A549 (cell line): ENCODE results near the gene ADAM29. TPM values are rescaled to one million over a fixed set of nuclear protein-coding genes. Genes with fewer than 3 reads are reported as not detected.
"Not testable (repeated sequence)": the region's sequence is repeated elsewhere in the genome, so short reads cannot be mapped to it uniquely, and the experiment has no call there.

ENCODE experiments used
- ATAC-seq, 2 experiments: fragments of 200-7000 bp in 1 of 2; fragments of >200 bp in 1 of 2; cut with Nextera tagmentation in 1 of 2; cut with Tn5 transposase in 1 of 2; 3 replicates each; pipeline versions ENCODE4 v1.8.0 to v1.9.1; 2018 to 2020; ENCODE audit warnings: mild to moderate bottlenecking in 1 of 2, moderate library complexity in 1 of 2
- CTCF ChIA-PET: fragments of 300-600 bp; sonication (Branson Sonifier 250); formaldehyde crosslinking; extraction: SDS; loops from one replicate; lab custom pipeline; 2021; ENCODE audit warnings: antibody characterized with exemption, inconsistent platforms; lab: Yijun Ruan, JAX
- POLR2A ChIA-PET: fragments of 350-600 bp; formaldehyde crosslinking; extraction: SDS; loops from one replicate; lab custom pipeline; 2021; ENCODE audit warnings: antibody characterized with exemption, inconsistent platforms; lab: Yijun Ruan, JAX
- DNase-seq, 2 experiments: peaks; one replicate each; pipeline versions ENCODE4 v3.0.0 to v3.0.0-alpha.2; 2011 to 2016; ENCODE audit warnings: low read depth in 1 of 2, low spot score in 1 of 2
- FAIRE-seq: peaks from 2 replicates; lab custom pipeline; 2011; peaks lifted over from hg19 to GRCh38; lab: Jason Lieb, UNC
- H3K27ac ChIP-seq, 2 experiments: fragments of >200 bp; sonication (Bioruptor Twin); formaldehyde crosslinking; 3 replicates each; pipeline ENCODE4 v1.5.1; 2016 to 2017
- H3K4me1 ChIP-seq: fragments of >200 bp; sonication (Bioruptor Twin); formaldehyde crosslinking; 3 replicates; pipeline ENCODE4 v1.6.1; 2016
- H3K4me2 ChIP-seq: fragments of >200 bp; sonication (Bioruptor Twin); formaldehyde crosslinking; 3 replicates; pipeline ENCODE4 v1.6.1; 2016
- H3K4me3 ChIP-seq: fragments of >200 bp; sonication (Bioruptor Twin); formaldehyde crosslinking; 3 replicates; pipeline ENCODE4 v1.5.1; 2016
- H3K9me3 ChIP-seq: fragments of >200 bp; sonication (Bioruptor Twin); formaldehyde crosslinking; 3 replicates; pipeline ENCODE4 v1.6.1; 2016
- CBX8 ChIP-seq: fragments of 200-600 bp; sonication (generic); IDR thresholded peaks from 2 replicates; pipeline ENCODE4 v1.6.1; 2016
- EHMT2 ChIP-seq: fragments of 200-600 bp; sonication (generic); IDR thresholded peaks from 2 replicates; pipeline ENCODE4 v1.6.1; 2016; ENCODE audit warnings: antibody characterized with exemption, low read depth, mild to moderate bottlenecking, moderate library complexity
- EP300 ChIP-seq, 2 experiments: fragments of >200 bp; sonication (Bioruptor Twin); formaldehyde crosslinking; IDR thresholded peaks; 2 replicates in 1 of 2; 3 replicates in 1 of 2; pipeline ENCODE4 v1.6.1; 2016 to 2017
- FOXS1 ChIP-seq: fragments of 250-450 bp; sonication (Bioruptor Pico); IDR thresholded peaks from 2 replicates; pipeline ENCODE4 v1.5.0; 2020; ENCODE audit warnings: mild to moderate bottlenecking, moderate library complexity
- HEYL ChIP-seq: fragments of 250-450 bp; sonication (Bioruptor Pico); IDR thresholded peaks from 2 replicates; pipeline ENCODE4 v1.8.0; 2021; ENCODE audit warnings: mild to moderate bottlenecking, moderate library complexity
- HMGXB4 ChIP-seq: fragments of 250-450 bp; sonication (Bioruptor Pico); IDR thresholded peaks from 2 replicates; pipeline ENCODE4 v1.5.0; 2021; ENCODE audit warnings: mild to moderate bottlenecking, moderate library complexity, borderline replicate concordance
- HOXA7 ChIP-seq: fragments of 250-450 bp; sonication (Bioruptor Pico); IDR thresholded peaks from 2 replicates; pipeline ENCODE4 v1.5.0; 2020; ENCODE audit warnings: mild to moderate bottlenecking, moderate library complexity
- KDM1A ChIP-seq: fragments of 200-600 bp; sonication (generic); IDR thresholded peaks from 2 replicates; pipeline ENCODE4 v1.6.1; 2016; ENCODE audit warnings: low read depth, mild to moderate bottlenecking
- MYC ChIP-seq: IDR thresholded peaks from 2 replicates; pipeline ENCODE4 v1.6.1; 2012; ENCODE audit warnings: mild to moderate bottlenecking, inconsistent platforms, low read length, improper control_type of control experiment, borderline replicate concordance
- RAD21 ChIP-seq, 2 experiments: fragments of >200 bp in 1 of 2; sonication (Bioruptor Twin) in 1 of 2; formaldehyde crosslinking in 1 of 2; IDR thresholded peaks in 1 of 2; conservative IDR thresholded peaks in 1 of 2; 2 replicates in 1 of 2; 3 replicates in 1 of 2; pipeline ENCODE4 v1.6.1; 2012 to 2018; ENCODE audit warnings: inconsistent platforms in 1 of 2
- SMC3 ChIP-seq: fragments of >200 bp; sonication (Bioruptor Twin); formaldehyde crosslinking; IDR thresholded peaks from 3 replicates; pipeline ENCODE4 v1.6.1; 2018; ENCODE audit warnings: inconsistent platforms
- ZNF302 ChIP-seq: fragments of 250-450 bp; sonication (Bioruptor Pico); IDR thresholded peaks from 2 replicates; pipeline ENCODE4 v1.9.0; 2021; ENCODE audit warnings: inconsistent platforms, mild to moderate bottlenecking, moderate library complexity
- WGBS: methylation state at CpG from one replicate; pipeline ENCODE4 v1.1.6; 2017; ENCODE audit errors: missing lambda C conversion rate; 5-methylcytosine and 5-hydroxymethylcytosine counted together
- polyA plus RNA-seq, 4 experiments: library from polyadenylated mRNA; depleted of rRNA in 3 of 4; stranded (reverse); fragments of >200 nt; fragmentation: RNase III in 1 of 4; extraction: RNeasy Plus Mini Kit Qiagen cat#74134 plus additional on column Dnase treatment in 1 of 4; gene quantifications; 2 replicates in 3 of 4; 3 replicates in 1 of 4; pipeline ENCODE4 v1.2.3, GENCODE V29; 2011 to 2017
- TF ChIP-seq, protein P1 (sequence below): fragments of >200 bp; sonication (Bioruptor Twin); formaldehyde crosslinking; IDR thresholded peaks from 2 replicates; pipeline ENCODE4 v1.6.1; 2016
- TF ChIP-seq, protein P2 (sequence below): fragments of >200 bp; sonication (Bioruptor Twin); formaldehyde crosslinking; IDR thresholded peaks from 3 replicates; pipeline ENCODE4 v1.5.1; 2016

The ADAM29 gene
- polyA plus RNA-seq, 2 of the 4 experiments (the other 2 are of a cell fraction) = not detected

GRCh38 chr4:174870311-174870710, 47.8 kb upstream of the ADAM29 start:
- no peak overlapping the region for H3K4me2 ChIP-seq
- no peak overlapping the region for H3K27ac ChIP-seq
- no peaks in the 10 kb centered on the region for H3K4me1 ChIP-seq
- no peaks in the 10 kb centered on the region for H3K9me3 ChIP-seq
- ChIA-PET CTCF (no interaction called here), POLR2A (no interaction called here)
- DNase-seq (no peak), ATAC-seq (no peak), FAIRE-seq (no peak)
- WGBS = 29% methylated on average over 2 of the region's 2 CpGs
- no peak for TF ChIP-seq CBX8
- TF ChIP-seq HEYL (CRISPR knock-in tag) = no peak
- no peak for TF ChIP-seq EHMT2
- H3K4me3 ChIP-seq = no peak overlapping the region

- POLR2A ChIA-PET = no interaction called here
- H3K4me3 ChIP-seq = no peak overlapping the region
- TF ChIP-seq EP300 (IDR thresholded peaks at IDR 0.05) = no peak
- TF ChIP-seq MYC = no peak
- TF ChIP-seq, protein P1, sequence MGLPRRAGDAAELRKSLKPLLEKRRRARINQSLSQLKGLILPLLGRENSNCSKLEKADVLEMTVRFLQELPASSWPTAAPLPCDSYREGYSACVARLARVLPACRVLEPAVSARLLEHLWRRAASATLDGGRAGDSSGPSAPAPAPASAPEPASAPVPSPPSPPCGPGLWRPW = no peak
- TF ChIP-seq, all 56 proteins: peak for 0
- no peaks in the 10 kb centered on the region for H3K4me1 ChIP-seq
- ATAC-seq = no peak
- CTCF ChIA-PET = no interaction called here
- no peak overlapping the region for H3K4me2 ChIP-seq
- DNase-seq = no peak
- FAIRE-seq = no peak
- no peaks in the 10 kb centered on the region for H3K9me3 ChIP-seq
- H3K27ac ChIP-seq = no peak overlapping the region
These were observed 46.8 kb upstream of the ADAM29 start for GRCh38 chr4:174871407-174871806.

GRCh38 chr4:174873146-174873545, 45.0 kb upstream of the ADAM29 start:
- H3K27ac ChIP-seq, H3K4me1 ChIP-seq, ATAC-seq, H3K4me2 ChIP-seq, H3K9me3 ChIP-seq, CTCF ChIA-PET, DNase-seq, H3K4me3 ChIP-seq, POLR2A ChIA-PET, FAIRE-seq: not testable (repeated sequence)
- 62% methylated on average over 4 of the region's 4 CpGs for WGBS

DNA sequence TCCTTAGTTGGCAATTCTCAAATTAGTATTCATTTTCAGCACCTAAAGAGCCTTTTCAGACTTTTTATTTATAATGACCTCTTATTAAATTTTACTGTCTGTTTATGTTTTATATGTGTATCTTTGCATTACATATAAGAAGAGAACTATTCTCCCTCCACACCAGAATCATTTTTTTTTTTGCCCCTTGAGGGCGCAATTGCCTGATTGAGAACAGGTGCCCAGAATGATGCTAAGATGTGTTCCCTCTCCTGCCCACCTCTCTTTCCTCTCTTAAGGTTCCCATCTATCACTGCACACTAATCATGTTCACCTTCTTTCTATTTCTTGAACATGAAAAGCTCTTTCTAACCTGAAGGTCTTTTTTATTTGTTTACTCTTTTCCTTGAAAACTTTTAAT, 44.2 kb upstream of the ADAM29 start:
- ChIA-PET CTCF (no interaction called here), POLR2A (no interaction called here)
- Histone ChIP-seq H3K4me2 (no peak overlapping the region), H3K9me3 (no peaks in the 10 kb centered on the region), H3K4me3 (no peak overlapping the region), H3K27ac (no peak overlapping the region), H3K4me1 (no peaks in the 10 kb centered on the region)
- DNase-seq (peak in 1 of 2 experiments; percentile 7), ATAC-seq (no peak), FAIRE-seq (no peak)
- 33% methylated on average over 1 of the region's 1 CpG for WGBS
- TF ChIP-seq RAD21 (conservative IDR thresholded peaks at IDR 0.05 in 1 of 2, IDR thresholded peaks at IDR 0.05 in 1 of 2) = peak; percentile 37 to 43; a peak in 4 of 5 replicates
- no peak for TF ChIP-seq HOXA7 (CRISPR knock-in tag)
- TF ChIP-seq FOXS1 (CRISPR knock-in tag) = no peak
- TF ChIP-seq SMC3 = peak; percentile 14; the same call in 1 of the 3 replicates
- no peak for TF ChIP-seq ZNF302 (CRISPR knock-in tag)
- no peak for TF ChIP-seq KDM1A
- TF ChIP-seq, protein P2, sequence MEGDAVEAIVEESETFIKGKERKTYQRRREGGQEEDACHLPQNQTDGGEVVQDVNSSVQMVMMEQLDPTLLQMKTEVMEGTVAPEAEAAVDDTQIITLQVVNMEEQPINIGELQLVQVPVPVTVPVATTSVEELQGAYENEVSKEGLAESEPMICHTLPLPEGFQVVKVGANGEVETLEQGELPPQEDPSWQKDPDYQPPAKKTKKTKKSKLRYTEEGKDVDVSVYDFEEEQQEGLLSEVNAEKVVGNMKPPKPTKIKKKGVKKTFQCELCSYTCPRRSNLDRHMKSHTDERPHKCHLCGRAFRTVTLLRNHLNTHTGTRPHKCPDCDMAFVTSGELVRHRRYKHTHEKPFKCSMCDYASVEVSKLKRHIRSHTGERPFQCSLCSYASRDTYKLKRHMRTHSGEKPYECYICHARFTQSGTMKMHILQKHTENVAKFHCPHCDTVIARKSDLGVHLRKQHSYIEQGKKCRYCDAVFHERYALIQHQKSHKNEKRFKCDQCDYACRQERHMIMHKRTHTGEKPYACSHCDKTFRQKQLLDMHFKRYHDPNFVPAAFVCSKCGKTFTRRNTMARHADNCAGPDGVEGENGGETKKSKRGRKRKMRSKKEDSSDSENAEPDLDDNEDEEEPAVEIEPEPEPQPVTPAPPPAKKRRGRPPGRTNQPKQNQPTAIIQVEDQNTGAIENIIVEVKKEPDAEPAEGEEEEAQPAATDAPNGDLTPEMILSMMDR = peak; percentile 28; the same call in 2 of the 3 replicates
- TF ChIP-seq HMGXB4 (CRISPR knock-in tag) = no peak
